ENCODE results near the gene SAMD1. TPM values are rescaled to one million over a fixed set of nuclear protein-coding genes. Genes with fewer than 3 reads are reported as not detected.

Gene SAMD1
- total RNA-seq, 1 donor = 23.3 TPM

GRCh38 chr19:14072535-14073260, 17.9 kb downstream of the SAMD1 start, which contains the start of gene MISP3:
TSS of gene MISP3 (plus strand) at chr19:14072786. CDS start at chr19:14073310, 524 bp downstream.
- peak; percentile 53 for DNase-seq (ENCODE audit: low read depth)
- no peak for TF ChIP-seq CTCF (IDR thresholded peaks at IDR 0.05; ENCODE audit: insufficient read depth, low read depth, low read length)
- H3K4me3 ChIP-seq (ENCODE audit: low read depth, low read length) = peak within 1 kb of the TSS; percentile 71

GRCh38 chr19:14070268-14071050, 20.1 kb downstream of the SAMD1 start:
- no peak for DNase-seq (ENCODE audit: low read depth)
- H3K4me3 ChIP-seq (ENCODE audit: low read depth, low read length) = no peak overlapping the region
- TF ChIP-seq CTCF (IDR thresholded peaks at IDR 0.05; ENCODE audit: insufficient read depth, low read depth, low read length) = no peak

DNA sequence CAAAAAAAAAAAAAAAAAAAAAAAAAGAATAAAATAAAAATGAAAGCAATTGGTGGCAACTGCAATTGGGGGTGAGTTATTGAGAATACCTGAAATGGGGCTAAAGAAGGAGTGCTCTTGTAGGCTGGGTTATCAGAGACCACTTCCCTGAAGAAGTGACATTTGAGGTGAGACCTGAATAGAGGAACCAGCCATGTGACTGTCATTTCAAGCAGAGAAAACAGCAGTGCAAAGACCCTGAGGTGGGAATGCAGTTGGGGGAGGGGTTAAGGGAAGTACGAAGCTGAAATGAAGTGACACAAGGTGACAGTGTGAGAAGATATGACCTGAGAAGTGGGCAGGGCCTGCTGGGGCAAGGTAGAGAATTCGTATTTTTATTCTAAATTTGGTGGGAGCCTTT, 24.4 kb downstream of the SAMD1 start:
- no peak for DNase-seq (ENCODE audit: low read depth)
- no peak for TF ChIP-seq CTCF (IDR thresholded peaks at IDR 0.05; ENCODE audit: insufficient read depth, low read depth, low read length)
- no peak overlapping the region for H3K4me3 ChIP-seq (ENCODE audit: low read depth, low read length)

- DNase-seq (ENCODE audit: low read depth) = no peak
- TF ChIP-seq CTCF (IDR thresholded peaks at IDR 0.05; ENCODE audit: insufficient read depth, low read depth, low read length) = no peak
- no peak overlapping the region for H3K4me3 ChIP-seq (ENCODE audit: low read depth, low read length)
Measured at GRCh38 chr19:14063105-14063504, 27.4 kb downstream of the SAMD1 start.

DNA sequence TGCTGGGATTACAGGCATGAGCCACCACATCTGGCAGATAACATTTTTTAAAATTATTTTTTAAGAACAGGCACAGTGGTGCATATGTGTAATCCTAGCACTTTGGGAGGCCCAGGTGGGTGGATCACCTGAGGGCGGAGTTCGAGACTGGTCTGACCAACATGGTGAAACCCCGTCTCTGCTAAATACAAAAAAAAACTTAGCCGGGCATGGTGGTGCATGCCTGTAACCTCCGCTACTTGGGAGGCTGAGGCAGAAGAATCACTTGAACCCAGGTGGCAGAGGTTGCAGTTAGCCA, 28.0 kb downstream of the SAMD1 start:
- no peak overlapping the region for H3K4me3 ChIP-seq (ENCODE audit: low read depth, low read length)
- no peak for DNase-seq (ENCODE audit: low read depth)
- no peak for TF ChIP-seq CTCF (IDR thresholded peaks at IDR 0.05; ENCODE audit: insufficient read depth, low read depth, low read length)

- no peak for DNase-seq (ENCODE audit: low read depth)
- TF ChIP-seq CTCF (IDR thresholded peaks at IDR 0.05; ENCODE audit: insufficient read depth, low read depth, low read length) = no peak
- no peak within 1 kb of the TSS for H3K4me3 ChIP-seq (ENCODE audit: low read depth, low read length)
Measured at GRCh38 chr19:14061751-14062557, 28.6 kb downstream of the SAMD1 start, which contains the start of gene PALM3. TSS of gene PALM3 (minus strand) at chr19:14062076. CDS start at chr19:14061980, 96 bp downstream.

All from fibroblast of villous mesenchyme (primary cell).